ENCODE measurements around the gene ZNF205. TPM values are rescaled to one million over a fixed set of nuclear protein-coding genes. Genes with fewer than 3 reads are reported as not detected.

The ZNF205 gene
- total RNA-seq, 2 donors from 2014 or later = 9.9 to 10.5 TPM

- Histone ChIP-seq H3K27ac (no peak overlapping the region), H3K4me3 (no peak overlapping the region), H3K9ac (ENCODE audit: low read depth in 2 of 2, low read length in 2 of 2) (no peak overlapping the region), H3K9me3 (no peaks in the 10 kb centered on the region), H3K4me1 (peaks cover 10% of the 10 kb centered on the region), H3K36me3 (no peaks in the 10 kb centered on the region), H3K27me3 (no peaks in the 10 kb centered on the region)
- no peak for TF ChIP-seq CTCF (IDR thresholded peaks at IDR 0.05)
- intact Hi-C loops (cut with DNase I) = no loop called here
- DNase-seq = no peak
Measured at GRCh38 chr16:3155181-3155580, 42.8 kb downstream of the ZNF205 start.

DNA sequence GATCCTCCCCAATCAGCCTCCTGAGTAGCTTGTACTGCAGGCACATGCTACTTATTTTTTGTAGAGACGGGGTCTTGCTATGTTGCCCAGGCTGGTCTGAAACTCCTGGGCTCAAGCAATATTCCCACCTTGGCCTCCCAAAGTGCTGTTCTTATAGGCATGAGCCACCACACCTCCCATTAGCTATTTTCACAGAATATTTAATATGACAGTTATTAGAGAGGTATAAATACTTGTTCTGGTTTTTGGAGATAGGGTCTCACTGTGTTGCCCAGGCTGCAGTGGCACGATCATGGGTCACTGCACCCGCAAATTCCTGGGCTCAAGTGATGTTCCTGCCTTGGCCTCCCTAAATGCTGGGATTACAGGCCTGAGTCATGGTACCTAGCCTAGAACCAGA is 43.6 kb downstream of the ZNF205 start:
- DNase-seq = no peak
- Histone ChIP-seq H3K4me1 (peaks cover 12% of the 10 kb centered on the region), H3K27ac (no peak overlapping the region), H3K36me3 (no peaks in the 10 kb centered on the region), H3K9ac (ENCODE audit: low read depth in 2 of 2, low read length in 2 of 2) (no peak overlapping the region), H3K27me3 (no peaks in the 10 kb centered on the region), H3K9me3 (no peaks in the 10 kb centered on the region), H3K4me3 (no peak overlapping the region)
- no peak for TF ChIP-seq CTCF (IDR thresholded peaks at IDR 0.05)
- intact Hi-C loops (cut with DNase I) = no loop called here

GRCh38 chr16:3157229-3158025 is 45.0 kb downstream of the ZNF205 start:
- H3K36me3 ChIP-seq = no peaks in the 10 kb centered on the region
- peak overlapping the region; percentile 86 to 95 for H3K9ac ChIP-seq (ENCODE audit: low read depth in 2 of 2, low read length in 2 of 2)
- intact Hi-C loops (cut with DNase I) = no loop called here
- no peaks in the 10 kb centered on the region for H3K27me3 ChIP-seq
- peak; percentile 84 for DNase-seq
- no peaks in the 10 kb centered on the region for H3K9me3 ChIP-seq
- H3K4me1 ChIP-seq = peaks cover 6% of the 10 kb centered on the region
- H3K4me3 ChIP-seq = peak overlapping the region; percentile 91
- H3K27ac ChIP-seq = peak overlapping the region; percentile 88
- TF ChIP-seq CTCF (IDR thresholded peaks at IDR 0.05) = no peak

GRCh38 chr16:3158026-3158509 is 45.7 kb downstream of the ZNF205 start:
- Histone ChIP-seq H3K27ac (peak overlapping the region; percentile 88), H3K27me3 (no peaks in the 10 kb centered on the region), H3K4me1 (peaks cover 6% of the 10 kb centered on the region), H3K9me3 (no peaks in the 10 kb centered on the region), H3K9ac (ENCODE audit: low read depth in 2 of 2, low read length in 2 of 2) (peak overlapping the region; percentile 86 to 95), H3K4me3 (peak overlapping the region; percentile 91), H3K36me3 (no peaks in the 10 kb centered on the region)
- no peak for TF ChIP-seq CTCF (IDR thresholded peaks at IDR 0.05)
- intact Hi-C loops (cut with DNase I) = no loop called here
- peak; percentile 41 for DNase-seq

- Histone ChIP-seq H3K9ac (ENCODE audit: low read depth in 2 of 2, low read length in 2 of 2) (peak overlapping the region; percentile 86 to 95), H3K36me3 (no peaks in the 10 kb centered on the region), H3K9me3 (no peaks in the 10 kb centered on the region)
Measured at GRCh38 chr16:3158510-3159314, 46.3 kb downstream of the ZNF205 start.

More at GRCh38 chr16:3158510-3159314, 46.3 kb downstream of the ZNF205 start:
- peak overlapping the region; percentile 88 for H3K27ac ChIP-seq
- TF ChIP-seq CTCF (IDR thresholded peaks at IDR 0.05) = no peak
- DNase-seq = peak; percentile 95
- peaks cover 6% of the 10 kb centered on the region for H3K4me1 ChIP-seq
- peak overlapping the region; percentile 91 for H3K4me3 ChIP-seq
- no peaks in the 10 kb centered on the region for H3K27me3 ChIP-seq
- intact Hi-C loops (cut with DNase I) = no loop called here

All from colonic mucosa (tissue), 4 donors.